ENCODE results near the gene TEKT2. TPM values are rescaled to one million over a fixed set of nuclear protein-coding genes. Genes with fewer than 3 reads are reported as not detected.
A peak's percentile ranks its signal among the peaks of the same experiment; 100 is the strongest.

TEKT2 gene
- total and polyA plus RNA-seq, 7 donors = 0.19 to 0.33 TPM; not detected in 5

DNA sequence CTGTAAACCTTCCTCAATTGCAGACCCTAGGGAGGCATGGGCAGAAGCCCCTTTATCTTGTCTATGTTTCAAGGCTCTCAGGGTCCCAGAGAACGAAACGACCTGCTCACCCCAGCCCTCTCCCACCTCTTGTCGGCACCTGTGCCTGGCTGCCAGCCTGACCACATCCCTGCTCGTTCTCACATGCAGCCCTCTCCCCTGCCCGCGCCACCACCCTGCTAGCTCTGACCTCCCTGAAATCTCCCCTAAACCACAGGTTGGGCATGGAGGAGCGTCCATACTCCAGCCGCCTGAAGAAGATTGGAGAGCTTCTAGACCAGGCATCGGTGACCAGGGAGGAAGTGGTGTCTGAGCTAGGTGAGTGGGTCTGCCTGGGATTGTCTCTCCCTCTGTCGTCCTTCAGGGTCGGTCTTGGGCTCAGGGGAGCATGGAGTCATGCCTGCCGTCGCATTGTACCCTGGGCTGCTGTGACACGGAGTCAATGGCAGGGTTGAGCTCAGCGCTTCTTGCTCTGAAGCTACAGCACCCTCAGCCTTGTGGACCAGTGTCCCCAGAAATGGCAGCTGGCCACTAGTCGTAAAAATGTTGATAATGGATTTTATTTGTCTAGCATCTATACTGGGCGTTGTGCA is 8.4 kb downstream of the TEKT2 start:
- Histone ChIP-seq H3K4me3 (no peak overlapping the region), H3K9me3 (no peaks in the 10 kb centered on the region), H3K4me1 (peaks cover 0 to 32% (median 22%) of the 10 kb centered on the region in 4 donors), H3K27ac (no peak overlapping the region), H3K36me3 (peaks cover 13 to 56% (median 31%) of the 10 kb centered on the region in 4 donors), H3K27me3 (no peaks in the 10 kb centered on the region)
- TF ChIP-seq CTCF (IDR thresholded peaks at IDR 0.05) (no peak), POLR2AphosphoS5 (IDR thresholded peaks at IDR 0.05) (no peak), EP300 (IDR thresholded peaks at IDR 0.05) (no peak), POLR2A (IDR thresholded peaks at IDR 0.05) (no peak)
- peak; percentile 52 for DNase-seq
- intact Hi-C loops (cut with DNase I) = no loop called here
- WGBS, 2 donors = 89 to 93% methylated on average over 17 of the region's 17 CpGs

DNA sequence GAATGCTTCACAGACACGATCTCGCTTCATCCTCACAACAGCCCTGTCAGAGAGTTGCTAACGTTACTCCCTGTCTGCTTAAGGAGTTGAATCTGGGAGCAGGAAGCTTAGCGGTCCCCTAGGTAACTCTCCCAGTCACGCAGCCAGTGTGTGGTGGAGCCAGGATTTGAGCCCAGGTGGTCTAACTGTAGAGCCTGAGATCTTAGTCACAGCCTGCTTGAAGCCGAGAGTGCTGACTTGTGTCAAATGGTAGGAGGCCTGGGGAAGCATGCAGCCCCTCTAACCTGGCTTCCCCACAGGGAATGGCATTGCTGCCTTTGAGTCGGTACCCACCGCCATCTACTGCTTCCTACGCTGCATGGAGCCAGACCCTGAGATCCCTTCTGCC is 8.9 kb downstream of the TEKT2 start:
- Histone ChIP-seq H3K4me3 (no peak overlapping the region), H3K4me1 (peaks cover 0 to 32% (median 22%) of the 10 kb centered on the region in 4 donors), H3K27ac (no peak overlapping the region), H3K9me3 (no peaks in the 10 kb centered on the region), H3K36me3 (peaks cover 13 to 56% (median 31%) of the 10 kb centered on the region in 4 donors), H3K27me3 (no peaks in the 10 kb centered on the region)
- intact Hi-C loops (cut with DNase I) = no loop called here
- TF ChIP-seq POLR2AphosphoS5 (IDR thresholded peaks at IDR 0.05) (no peak), POLR2A (IDR thresholded peaks at IDR 0.05) (no peak), CTCF (IDR thresholded peaks at IDR 0.05) (no peak), EP300 (IDR thresholded peaks at IDR 0.05) (no peak)
- peak; percentile 46 for DNase-seq
- 82 to 91% methylated on average over 9 of the region's 9 CpGs for WGBS, 2 donors

DNA sequence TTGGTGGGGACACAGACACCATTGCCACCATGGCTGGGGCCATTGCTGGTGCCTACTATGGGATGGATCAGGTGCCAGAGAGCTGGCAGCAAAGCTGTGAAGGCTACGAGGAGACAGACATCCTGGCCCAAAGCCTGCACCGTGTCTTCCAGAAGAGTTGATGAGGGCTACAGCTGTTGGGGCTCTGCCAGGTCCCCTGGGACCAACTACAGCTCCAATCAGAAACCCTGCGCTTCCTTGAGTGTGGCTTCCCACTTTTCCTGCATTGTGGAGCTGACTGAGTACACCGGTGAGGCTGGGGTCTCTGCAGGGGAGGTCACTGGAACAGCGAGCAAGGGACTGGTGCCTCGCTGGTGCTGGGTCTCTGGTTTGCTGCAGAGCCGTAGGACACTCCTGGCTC is 9.3 kb downstream of the TEKT2 start:
- Histone ChIP-seq H3K27me3 (no peaks in the 10 kb centered on the region), H3K36me3 (peaks cover 13 to 56% (median 31%) of the 10 kb centered on the region in 4 donors), H3K4me3 (no peak overlapping the region), H3K27ac (no peak overlapping the region), H3K9me3 (no peaks in the 10 kb centered on the region), H3K4me1 (peaks cover 0 to 28% (median 19%) of the 10 kb centered on the region in 4 donors)
- intact Hi-C loops (cut with DNase I) = no loop called here
- DNase-seq = peak; percentile 53
- TF ChIP-seq POLR2AphosphoS5 (IDR thresholded peaks at IDR 0.05) (no peak), EP300 (IDR thresholded peaks at IDR 0.05) (no peak), POLR2A (IDR thresholded peaks at IDR 0.05) (no peak), CTCF (IDR thresholded peaks at IDR 0.05) (no peak)
- whole genome bisulfite sequencing, 2 donors = 91 to 92% methylated on average over 7 of the region's 7 CpGs

DNA sequence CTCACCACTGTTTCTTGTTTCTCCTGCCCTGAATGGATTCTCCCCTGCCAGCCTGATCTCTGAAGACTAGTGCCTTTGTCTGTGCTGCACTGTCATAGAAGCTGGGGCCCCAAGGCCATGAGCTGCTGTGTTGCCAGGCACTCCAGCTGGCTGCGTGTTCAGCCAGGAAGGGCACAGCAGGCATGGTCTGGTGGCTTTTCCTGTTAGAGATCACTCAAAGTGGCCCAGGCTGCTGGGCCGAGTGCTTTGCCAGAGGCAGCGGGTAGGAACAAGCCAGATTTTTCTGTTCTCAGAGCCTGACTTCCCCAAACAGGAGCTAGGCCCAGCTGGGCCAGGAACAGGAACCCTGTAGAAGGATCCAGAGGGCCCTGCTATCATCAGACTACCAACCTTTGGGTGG is 10.0 kb downstream of the TEKT2 start:
- H3K27ac ChIP-seq = no peak overlapping the region
- H3K4me1 ChIP-seq = peaks cover 0 to 25% (median 16%) of the 10 kb centered on the region in 4 donors
- TF ChIP-seq EP300 (IDR thresholded peaks at IDR 0.05) (no peak), POLR2A (IDR thresholded peaks at IDR 0.05) (no peak), CTCF (IDR thresholded peaks at IDR 0.05) (no peak)
- DNase-seq = peak; percentile 66
- H3K27me3 ChIP-seq = no peaks in the 10 kb centered on the region
- H3K9me3 ChIP-seq = no peaks in the 10 kb centered on the region
- H3K4me3 ChIP-seq = no peak overlapping the region
- peaks cover 13 to 56% (median 31%) of the 10 kb centered on the region in 4 donors for H3K36me3 ChIP-seq
- intact Hi-C loops (cut with DNase I) = no loop called here
- 87 to 90% methylated on average over 3 of the region's 3 CpGs for WGBS, 2 donors
